H1 (cell line): ENCODE data around the gene AGO3. TPM values are rescaled to one million over a fixed set of nuclear protein-coding genes. Genes with fewer than 3 reads are reported as not detected.

Source experiments
- CTCF ChIA-PET: fragments of 300-600 bp; sonication (Branson Sonifier 250); formaldehyde crosslinking; loops from one replicate; lab custom pipeline; 2021; ENCODE audit not compliant: partially characterized antibody; lab: Charles Lee
- POLR2A ChIA-PET: fragments of 300-600 bp; sonication (Branson Sonifier 250); formaldehyde crosslinking; loops from one replicate; lab custom pipeline; 2021; ENCODE audit warnings: inconsistent platforms; ENCODE audit not compliant: partially characterized antibody; lab: Charles Lee
- DNase-seq, 2 experiments: peaks; one replicate each; pipeline versions ENCODE4 v3.0.0 to v3.0.0-alpha.2; 2010 to 2022; ENCODE audit warnings: low spot score in 2 of 2, low read depth in 1 of 2, mixed read lengths in 1 of 2
- FAIRE-seq: peaks from 2 replicates; lab custom pipeline; 2011; peaks lifted over from hg19 to GRCh38; lab: Jason Lieb, UNC
- H2AFZ ChIP-seq: 2 replicates; pipeline ENCODE4 v1.8.1; 2012; ENCODE audit warnings: low read length, inconsistent platforms
- H2AK5ac ChIP-seq: 2 replicates; pipeline ENCODE4 v1.6.1; 2013; ENCODE audit warnings: low read depth, low read length
- H2BK120ac ChIP-seq: replicated peaks from 2 replicates; pipeline ENCODE3; 2013; ENCODE audit warnings: low read depth, low read length, inconsistent platforms
- H2BK12ac ChIP-seq: 2 replicates; pipeline ENCODE4 v1.6.1; 2013; ENCODE audit warnings: low read depth, low read length
- H2BK15ac ChIP-seq: 2 replicates; pipeline ENCODE4 v1.6.1; 2013; ENCODE audit warnings: low read length
- H2BK20ac ChIP-seq: 2 replicates; pipeline ENCODE4 v1.6.1; 2013; ENCODE audit warnings: low read length
- H2BK5ac ChIP-seq: 2 replicates; pipeline ENCODE4 v1.6.1; 2013; ENCODE audit warnings: low read depth, low read length
- H3K14ac ChIP-seq: 2 replicates; pipeline ENCODE4 v1.6.1; 2013; ENCODE audit warnings: inconsistent platforms; ENCODE audit not compliant: insufficient read length
- H3K18ac ChIP-seq: 2 replicates; pipeline ENCODE4 v1.6.1; 2013; ENCODE audit warnings: low read length; ENCODE audit errors: extremely low read depth
- H3K23ac ChIP-seq: 2 replicates; pipeline ENCODE4 v1.6.1; 2013; ENCODE audit warnings: inconsistent platforms; ENCODE audit not compliant: insufficient read length
- H3K23me2 ChIP-seq: 2 replicates; pipeline ENCODE4 v1.6.1; 2013; ENCODE audit warnings: low read depth, low read length
- H3K27ac ChIP-seq: 2 replicates; pipeline ENCODE4 v1.6.1; 2011; ENCODE audit warnings: low read depth, low read length, inconsistent platforms
- H3K27me3 ChIP-seq, 4 experiments: replicated peaks in 1 of 4; 1 replicate in 1 of 4; 2 replicates in 3 of 4; pipeline versions ENCODE4 v1.6.1 to v1.8.1; 2011 to 2013; ENCODE audit warnings: low read length in 3 of 4, mild to moderate bottlenecking in 3 of 4, inconsistent platforms in 2 of 4, mixed read lengths in 2 of 4, moderate library complexity in 1 of 4; ENCODE audit not compliant: control insufficient read depth in 3 of 4, insufficient read depth in 3 of 4; ENCODE audit errors: extremely low read depth in 1 of 4
- H3K36me3 ChIP-seq, 4 experiments: 2 replicates each; pipeline versions ENCODE4 v1.6.1 to v1.8.1; 2011 to 2013; ENCODE audit warnings: mild to moderate bottlenecking in 4 of 4, low read length in 3 of 4, moderate library complexity in 2 of 4, control low read depth in 1 of 4, inconsistent platforms in 1 of 4; ENCODE audit not compliant: insufficient read depth in 4 of 4, control insufficient read depth in 2 of 4
- H3K4ac ChIP-seq: replicated peaks from 2 replicates; pipeline ENCODE3; 2013; ENCODE audit warnings: low read length, low read depth, mixed read lengths, inconsistent platforms; ENCODE audit not compliant: insufficient read length
- H3K4me1 ChIP-seq, 4 experiments: replicated peaks in 1 of 4; 1 replicate in 1 of 4; 2 replicates in 3 of 4; pipeline versions ENCODE4 v1.6.1 to v1.8.1; 2011 to 2013; ENCODE audit warnings: low read length in 3 of 4, inconsistent platforms in 2 of 4, mixed read lengths in 1 of 4; ENCODE audit not compliant: insufficient read depth in 4 of 4, control insufficient read depth in 3 of 4
- H3K4me2 ChIP-seq, 2 experiments: 2 replicates each; pipeline versions ENCODE4 v1.6.1 to v1.8.1; 2011 to 2013; ENCODE audit warnings: low read depth in 2 of 2, low read length in 2 of 2, control low read depth in 1 of 2, inconsistent platforms in 1 of 2, mild to moderate bottlenecking in 1 of 2; ENCODE audit not compliant: insufficient read depth in 1 of 2
- H3K4me3 ChIP-seq, 4 experiments: fragments of 200-600, 300-600 bp in 1 of 4; sonication (generic), shearing (Covaris generic), sonication (Bioruptor Twin) in 1 of 4; 2 replicates each; pipeline versions ENCODE4 v1.5.1 to v1.8.1; 2011 to 2016; ENCODE audit warnings: low read length in 4 of 4, low read depth in 3 of 4, control low read depth in 2 of 4, inconsistent platforms in 2 of 4, mild to moderate bottlenecking in 2 of 4, mixed read lengths in 1 of 4, moderate library complexity in 1 of 4; ENCODE audit not compliant: insufficient read depth in 2 of 4; ENCODE audit errors: extremely low read depth in 1 of 4
- H3K56ac ChIP-seq: replicated peaks from 2 replicates; pipeline ENCODE3; 2013; ENCODE audit warnings: low read depth, mild to moderate bottlenecking, mixed read lengths, low read length, inconsistent platforms; ENCODE audit not compliant: insufficient read length
- H3K79me1 ChIP-seq: 2 replicates; pipeline ENCODE4 v1.6.1; 2013; ENCODE audit warnings: low read depth, low read length, control low read depth
- H3K79me2 ChIP-seq, 2 experiments: 2 replicates each; pipeline versions ENCODE4 v1.6.1 to v1.8.1; 2012 to 2013; ENCODE audit warnings: low read length in 2 of 2, mild to moderate bottlenecking in 2 of 2, inconsistent platforms in 1 of 2; ENCODE audit not compliant: insufficient read depth in 2 of 2, control insufficient read depth in 1 of 2
- H3K9ac ChIP-seq, 4 experiments: replicated peaks in 1 of 4; 1 replicate in 1 of 4; 2 replicates in 3 of 4; pipeline versions ENCODE4 v1.6.1 to v1.8.1; 2011 to 2013; ENCODE audit warnings: low read depth in 3 of 4, low read length in 3 of 4, control low read depth in 2 of 4, mild to moderate bottlenecking in 2 of 4, moderate library complexity in 2 of 4, inconsistent platforms in 1 of 4; ENCODE audit errors: extremely low read depth in 1 of 4
- H3K9me3 ChIP-seq, 2 experiments: 2 replicates each; pipeline versions ENCODE4 v1.6.1 to v1.8.1; 2012 to 2013; ENCODE audit warnings: mild to moderate bottlenecking in 2 of 2, moderate library complexity in 2 of 2, control low read depth in 1 of 2, inconsistent platforms in 1 of 2, low read depth in 1 of 2, low read length in 1 of 2, mixed read lengths in 1 of 2; ENCODE audit not compliant: insufficient read depth in 2 of 2
- H4K20me1 ChIP-seq, 2 experiments: replicated peaks in 1 of 2; 2 replicates each; pipeline versions ENCODE3 to v1.8.1; 2011 to 2013; ENCODE audit warnings: inconsistent platforms in 2 of 2, low read length in 2 of 2, mild to moderate bottlenecking in 1 of 2; ENCODE audit not compliant: insufficient read depth in 2 of 2, control insufficient read depth in 1 of 2
- H4K5ac ChIP-seq: 2 replicates; pipeline ENCODE4 v1.6.1; 2013; ENCODE audit warnings: low read length, low read depth, mixed read lengths, inconsistent platforms; ENCODE audit not compliant: insufficient read length
- H4K8ac ChIP-seq: 2 replicates; pipeline ENCODE4 v1.8.0; 2013; ENCODE audit warnings: mild to moderate bottlenecking, moderate library complexity, low read length, inconsistent platforms; ENCODE audit not compliant: insufficient read depth; ENCODE audit errors: extremely low read depth
- H4K91ac ChIP-seq: replicated peaks from 2 replicates; pipeline ENCODE3; 2013; ENCODE audit warnings: low read length, mixed read lengths, inconsistent platforms; ENCODE audit not compliant: insufficient read length
- CTCF ChIP-seq, 3 experiments: IDR thresholded peaks; 1 replicate in 2 of 3; 2 replicates in 1 of 3; pipeline versions ENCODE4 v1.5.1 to v1.6.1; 2011; ENCODE audit warnings: low read length in 3 of 3, mild to moderate bottlenecking in 3 of 3, inconsistent platforms in 2 of 3, low read depth in 1 of 3, moderate library complexity in 1 of 3; ENCODE audit not compliant: insufficient read depth in 1 of 3; ENCODE audit errors: control extremely low read depth in 1 of 3
- RAD21 ChIP-seq, 2 experiments: IDR thresholded peaks in 1 of 2; conservative IDR thresholded peaks in 1 of 2; 2 replicates each; pipeline ENCODE4 v1.6.1; 2011; ENCODE audit warnings: low read depth in 2 of 2, low read length in 2 of 2, improper control_type of control experiment in 1 of 2, inconsistent platforms in 1 of 2, mild to moderate bottlenecking in 1 of 2, moderate library complexity in 1 of 2
- RBBP5 ChIP-seq: IDR thresholded peaks from 2 replicates; pipeline ENCODE4 v1.7.1; 2012; ENCODE audit warnings: low read depth, mild to moderate bottlenecking, inconsistent platforms, low read length, moderate library complexity, borderline replicate concordance
- polyA plus RNA-seq, 7 experiments: library from polyadenylated mRNA; depleted of rRNA in 3 of 7; stranded (reverse) in 5 of 7; unstranded in 2 of 7; fragments of >200 nt in 5 of 7; fragments of 200-250 nt in 2 of 7; gene quantifications; 1 replicate in 5 of 7; 2 replicates in 1 of 7; 4 replicates in 1 of 7; pipeline versions ENCODE4 v1.2.1 to v1.2.3, GENCODE V29; 2011 to 2013; ENCODE audit warnings: missing spikeins in 2 of 7, mixed read lengths in 2 of 7
- total RNA-seq: library from RNA; stranded (reverse); fragmentation: NEBNext Ultra II Directional; extraction: Animal tissue kit (Norgen Biotek cat#: 25700); gene quantifications from 2 replicates; pipeline ENCODE4 v1.2.1, GENCODE V29; 2021

The AGO3 gene
- total and polyA plus RNA-seq, 2 of the 8 experiments (the other 6 are each of a cell fraction or from before 2014, with no cell fraction given): 10.7 to 26.4 TPM

GRCh38 chr1:35899941-35900340, 31.0 kb upstream of the AGO3 start:
- peak; percentile 30 to 45; a peak in 3 of 4 replicates for TF ChIP-seq RAD21 (IDR thresholded peaks at IDR 0.05 in 1 of 2, conservative IDR thresholded peaks at IDR 0.05 in 1 of 2; ENCODE audit: low read depth in 2 of 2, low read length in 2 of 2)
- peak in 2 of 3 experiments; percentile 16 to 24; a peak in 2 of 4 replicates for TF ChIP-seq CTCF (IDR thresholded peaks at IDR 0.05; ENCODE audit: control extremely low read depth in 1 of 3, insufficient read depth in 1 of 3, low read depth in 1 of 3, low read length in 3 of 3)
- TF ChIP-seq RBBP5: no peak
- Histone ChIP-seq H3K9ac (no peak overlapping the region), H3K23me2 (no peaks in the 10 kb centered on the region; the same call in 1 of the 2 replicates), H2AFZ (no peak overlapping the region), H3K4ac (no peak overlapping the region), H3K18ac (no peak overlapping the region), H4K20me1 (peaks cover 0 to 3% of the 10 kb centered on the region in 2 experiments), H4K5ac (no peak overlapping the region), H2BK20ac (no peak overlapping the region), H2BK12ac (no peak overlapping the region), H3K14ac (no peak overlapping the region), H2BK15ac (no peak overlapping the region), H3K4me2 (no peak overlapping the region), H3K9me3 (no peaks in the 10 kb centered on the region), H3K36me3 (peaks cover 3 to 57% (median 28%) of the 10 kb centered on the region in 4 experiments), H3K27me3 (no peaks in the 10 kb centered on the region), H4K8ac (no peak overlapping the region), H3K4me3 (no peak overlapping the region), H2AK5ac (no peak overlapping the region), H3K79me2 (no peaks in the 10 kb centered on the region), H3K4me1 (no peaks in the 10 kb centered on the region), H2BK5ac (no peak overlapping the region), H4K91ac (no peak overlapping the region), H3K56ac (no peak overlapping the region), H3K23ac (no peak overlapping the region), H3K79me1 (no peaks in the 10 kb centered on the region), H3K27ac (no peak overlapping the region), H2BK120ac (no peak overlapping the region)
- CTCF ChIA-PET: interaction anchor here (0.7 to 1.4 kb wide), 5 partner anchors 11 to 188 kb away, joined by 3 to 5 read pairs (median 3); partner anchors contain the start of gene AGO1
- DNase-seq: no peak
- POLR2A ChIA-PET: interaction anchor here (1.3 kb wide), 1 partner anchor 13 kb away, joined by 3 read pairs; no protein-coding TSS in a partner anchor
- FAIRE-seq: no peak
